GM12875 (cell line): ENCODE data around the gene HS3ST4.
"Not testable (repeated sequence)": the region's sequence is repeated elsewhere in the genome, so short reads cannot be mapped to it uniquely, and the experiment has no call there.

Source experiments
- H3K4me3 ChIP-seq: one replicate; pipeline ENCODE4 v1.5.1; 2011; ENCODE audit warnings: low read depth, low read length, control low read depth
- TF ChIP-seq, protein P1 (sequence below): IDR thresholded peaks from 2 replicates; pipeline ENCODE4 v1.5.1; 2011; ENCODE audit warnings: low read depth, mild to moderate bottlenecking, control low read depth, inconsistent platforms, low read length, moderate library complexity, borderline replicate concordance; ENCODE audit not compliant: insufficient read depth

The HS3ST4 gene

DNA sequence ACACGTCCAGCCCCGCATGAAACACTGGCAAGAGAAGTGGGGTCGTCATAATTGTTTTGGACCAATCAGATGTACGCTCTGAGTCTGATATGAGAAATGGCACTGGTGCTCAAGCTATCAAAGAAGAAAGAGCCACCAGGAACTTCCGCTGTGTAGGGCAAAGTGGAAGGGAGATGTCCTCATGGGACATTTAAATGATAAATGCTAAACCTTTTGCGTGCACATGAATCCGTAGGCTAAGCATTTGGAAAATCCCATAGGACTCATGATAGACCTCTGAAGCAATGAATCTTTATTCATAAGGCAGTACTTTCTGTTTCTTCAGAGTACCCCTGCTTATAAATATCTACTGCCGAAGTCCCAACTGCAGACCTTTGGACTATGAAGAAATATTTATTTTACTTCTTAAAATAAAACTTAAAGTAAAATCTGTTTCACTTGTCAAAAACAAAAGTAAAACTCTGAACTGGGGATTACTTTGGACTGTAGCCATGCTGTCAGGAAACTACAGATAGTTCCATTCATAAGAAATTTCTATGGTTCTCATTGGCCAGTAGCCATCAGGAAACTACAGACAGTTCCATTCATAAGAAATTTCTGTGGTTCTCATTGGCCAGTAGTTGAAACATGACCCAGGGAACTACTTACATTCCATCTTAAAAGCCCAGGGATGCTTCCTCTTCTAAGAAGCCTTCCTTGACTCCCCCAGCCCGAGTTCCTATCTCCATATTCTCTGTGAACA, 335.1 kb downstream of the HS3ST4 start:
- TF ChIP-seq, protein P1, sequence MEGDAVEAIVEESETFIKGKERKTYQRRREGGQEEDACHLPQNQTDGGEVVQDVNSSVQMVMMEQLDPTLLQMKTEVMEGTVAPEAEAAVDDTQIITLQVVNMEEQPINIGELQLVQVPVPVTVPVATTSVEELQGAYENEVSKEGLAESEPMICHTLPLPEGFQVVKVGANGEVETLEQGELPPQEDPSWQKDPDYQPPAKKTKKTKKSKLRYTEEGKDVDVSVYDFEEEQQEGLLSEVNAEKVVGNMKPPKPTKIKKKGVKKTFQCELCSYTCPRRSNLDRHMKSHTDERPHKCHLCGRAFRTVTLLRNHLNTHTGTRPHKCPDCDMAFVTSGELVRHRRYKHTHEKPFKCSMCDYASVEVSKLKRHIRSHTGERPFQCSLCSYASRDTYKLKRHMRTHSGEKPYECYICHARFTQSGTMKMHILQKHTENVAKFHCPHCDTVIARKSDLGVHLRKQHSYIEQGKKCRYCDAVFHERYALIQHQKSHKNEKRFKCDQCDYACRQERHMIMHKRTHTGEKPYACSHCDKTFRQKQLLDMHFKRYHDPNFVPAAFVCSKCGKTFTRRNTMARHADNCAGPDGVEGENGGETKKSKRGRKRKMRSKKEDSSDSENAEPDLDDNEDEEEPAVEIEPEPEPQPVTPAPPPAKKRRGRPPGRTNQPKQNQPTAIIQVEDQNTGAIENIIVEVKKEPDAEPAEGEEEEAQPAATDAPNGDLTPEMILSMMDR, result no peak
- no peak overlapping the region for H3K4me3 ChIP-seq

DNA sequence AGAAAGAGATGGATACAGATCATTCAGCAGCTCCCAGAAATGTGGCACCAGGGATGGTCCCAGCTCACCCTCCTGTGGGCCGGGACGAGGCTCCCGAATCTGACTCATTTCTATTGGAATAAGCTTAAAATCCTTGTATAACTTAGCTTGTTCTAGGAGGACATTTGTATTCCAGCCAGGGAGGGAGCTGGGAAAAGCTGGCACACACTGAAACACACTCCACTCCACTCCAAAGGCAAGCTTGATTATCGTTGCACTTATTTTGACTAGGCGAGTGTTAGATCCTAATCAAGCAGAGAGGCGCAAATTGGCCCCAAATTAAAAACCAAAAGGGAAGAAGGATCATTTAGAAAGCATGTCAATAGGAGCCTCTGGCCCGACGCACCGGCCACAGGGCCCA, 339.5 kb downstream of the HS3ST4 start:
- TF ChIP-seq, protein P1, result no peak
- H3K4me3 ChIP-seq, result no peak overlapping the region

DNA sequence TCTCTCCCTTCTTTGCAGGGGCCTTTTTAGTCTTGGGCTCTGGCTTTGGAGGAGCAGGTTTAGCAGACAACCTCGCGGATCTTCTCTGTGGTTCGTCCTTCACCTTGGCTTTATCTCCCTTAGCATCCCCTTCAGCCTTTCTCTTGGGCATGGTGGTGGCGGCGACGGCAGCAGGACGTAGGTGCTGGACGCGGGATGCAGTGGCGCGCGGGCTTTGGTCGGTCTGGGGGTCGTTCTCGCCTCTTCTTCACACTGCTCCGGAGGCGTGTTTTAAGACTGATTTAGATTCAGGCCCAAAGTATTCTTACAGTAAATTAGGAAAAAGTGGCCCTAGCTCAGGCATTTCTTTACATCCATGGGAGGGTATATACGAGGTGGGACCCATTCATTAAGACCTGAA, 340.9 kb downstream of the HS3ST4 start:
- H3K4me3 ChIP-seq, result not testable (repeated sequence)

DNA sequence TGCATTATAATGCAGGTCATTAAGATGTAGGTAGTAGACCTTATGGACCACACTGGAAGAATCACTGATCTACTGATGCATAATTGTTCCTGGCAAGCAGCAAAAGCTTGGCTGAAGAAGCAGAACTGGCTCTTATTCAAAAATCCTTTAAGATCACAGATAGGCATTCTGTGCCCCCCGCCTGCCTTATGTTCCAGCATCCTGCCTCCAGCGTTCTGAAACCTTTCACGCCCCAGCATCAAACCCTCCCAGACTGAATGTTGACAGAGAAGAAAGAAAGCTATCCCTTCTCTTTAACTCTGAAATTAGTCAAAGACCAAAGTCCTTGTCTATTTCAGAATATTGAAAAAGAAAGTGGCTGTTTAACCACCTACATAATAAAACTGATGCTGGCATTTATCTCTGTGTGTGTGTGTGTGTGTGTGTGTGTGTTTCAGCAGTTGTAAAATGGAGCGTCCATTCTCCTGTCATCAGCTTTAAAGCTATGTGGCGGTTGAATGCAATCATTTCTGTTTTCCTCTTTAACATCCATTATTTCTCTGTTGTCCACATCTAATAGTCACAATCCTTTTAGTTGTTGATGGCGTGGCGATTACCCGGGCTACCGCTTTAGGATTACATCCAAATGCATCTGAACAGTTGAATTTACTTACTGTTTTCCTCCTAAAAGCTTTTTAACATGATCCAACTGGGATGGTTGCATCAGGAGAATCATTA, 350.4 kb downstream of the HS3ST4 start:
- no peak overlapping the region for H3K4me3 ChIP-seq
- TF ChIP-seq, protein P1, result no peak

DNA sequence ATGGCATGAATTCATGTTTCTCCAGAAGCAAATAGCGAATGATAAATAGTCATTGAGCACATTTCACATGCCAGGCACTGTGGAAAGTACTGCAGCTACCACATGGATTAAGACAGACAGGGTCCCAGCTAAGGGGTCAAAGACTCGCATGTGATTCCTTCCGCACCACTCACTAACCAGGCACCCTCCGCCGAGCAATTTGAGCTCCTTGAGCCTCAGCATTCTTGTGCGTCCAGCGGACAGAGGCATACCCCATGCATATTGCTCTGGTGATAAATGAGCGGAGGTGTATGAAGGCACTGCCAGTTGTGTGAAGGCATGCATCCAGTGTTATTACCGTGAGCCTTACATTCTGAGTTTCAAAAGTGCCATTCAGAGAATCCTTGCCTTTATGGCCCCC, 358.7 kb downstream of the HS3ST4 start:
- H3K4me3 ChIP-seq, result no peak overlapping the region
- TF ChIP-seq, protein P1, result no peak

DNA sequence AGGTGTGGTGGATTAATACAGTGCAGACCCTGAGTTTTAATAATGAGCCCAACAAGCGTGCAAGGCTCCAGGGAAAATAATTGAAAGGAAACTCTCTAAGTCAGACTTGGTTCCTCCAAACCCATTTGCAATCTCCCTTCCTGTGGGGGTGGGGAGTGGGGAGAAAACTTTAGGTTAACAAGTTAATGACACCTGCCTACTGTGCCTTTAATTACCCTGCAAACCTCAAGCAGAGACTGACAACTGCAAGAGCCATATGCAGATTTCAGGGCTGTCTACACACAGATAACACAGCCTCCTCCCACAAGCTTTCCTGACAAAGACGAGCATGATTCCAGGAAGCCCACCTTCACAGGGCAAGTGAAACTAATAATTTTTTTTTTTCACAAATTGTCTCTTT, 359.3 kb downstream of the HS3ST4 start:
- TF ChIP-seq, protein P1, result no peak
- H3K4me3 ChIP-seq, result no peak overlapping the region

DNA sequence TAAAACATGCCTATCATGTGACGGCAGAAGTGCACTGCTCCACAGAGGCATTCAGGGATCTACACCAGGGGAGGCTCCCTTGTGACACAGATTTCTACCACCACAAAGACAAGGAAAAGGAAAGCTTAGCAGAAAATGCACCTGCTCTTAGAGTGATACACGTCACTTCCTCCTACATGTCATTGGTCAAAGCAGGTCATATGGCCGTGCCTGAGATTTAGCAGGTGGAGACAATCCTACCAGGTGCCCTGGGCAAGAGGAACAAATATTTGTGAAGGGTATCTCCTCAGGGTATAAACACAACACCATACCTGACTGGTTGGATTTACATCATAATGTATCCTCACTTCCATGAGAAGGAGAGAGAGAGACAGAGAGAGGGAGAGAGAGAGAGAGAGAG, 362.1 kb downstream of the HS3ST4 start:
- H3K4me3 ChIP-seq, result no peak overlapping the region
- TF ChIP-seq, protein P1, result no peak
